Measurements from ENCODE around the gene LUZP4. TPM values are rescaled to one million over a fixed set of nuclear protein-coding genes. Genes with fewer than 3 reads are reported as not detected.
A peak's percentile ranks its signal among the peaks of the same experiment; 100 is the strongest.
"Not testable (repeated sequence)": the region's sequence is repeated elsewhere in the genome, so short reads cannot be mapped to it uniquely, and the experiment has no call there.

The LUZP4 gene
- total RNA-seq, 1 donor from 2014 or later = not detected

DNA sequence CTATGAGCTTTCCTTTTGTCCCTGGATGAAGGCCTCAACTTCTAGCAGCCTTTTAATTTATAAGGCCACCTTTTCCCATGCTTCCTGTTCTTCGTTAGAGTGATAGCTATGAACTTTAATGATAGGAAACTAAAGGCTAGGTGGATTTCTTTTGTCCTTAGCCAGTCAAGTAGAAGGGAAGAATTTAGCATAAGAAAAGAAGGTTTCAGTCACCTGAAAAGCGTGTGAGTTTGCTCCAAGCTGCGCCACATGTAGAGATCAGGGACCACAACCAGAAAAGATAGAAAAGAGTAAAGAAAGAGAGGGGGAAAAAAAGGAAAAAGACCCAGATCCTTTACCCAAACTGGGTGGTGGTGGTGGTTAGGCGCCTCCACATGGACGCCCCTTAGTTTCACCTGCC, 28.6 kb downstream of the LUZP4 start:
- Mint-ChIP-seq H3K9me3 (ENCODE audit: low read depth) (no peaks in the 10 kb centered on the region), H3K27me3 (ENCODE audit: low read depth) (no peaks in the 10 kb centered on the region), H3K27ac (ENCODE audit: unreplicated experiment) (no peak overlapping the region), H3K36me3 (ENCODE audit: low read depth) (no peaks in the 10 kb centered on the region), H3K4me1 (ENCODE audit: low read depth) (no peaks in the 10 kb centered on the region), H3K4me3 (ENCODE audit: unreplicated experiment) (no peak overlapping the region)
- TF ChIP-seq, protein P1, sequence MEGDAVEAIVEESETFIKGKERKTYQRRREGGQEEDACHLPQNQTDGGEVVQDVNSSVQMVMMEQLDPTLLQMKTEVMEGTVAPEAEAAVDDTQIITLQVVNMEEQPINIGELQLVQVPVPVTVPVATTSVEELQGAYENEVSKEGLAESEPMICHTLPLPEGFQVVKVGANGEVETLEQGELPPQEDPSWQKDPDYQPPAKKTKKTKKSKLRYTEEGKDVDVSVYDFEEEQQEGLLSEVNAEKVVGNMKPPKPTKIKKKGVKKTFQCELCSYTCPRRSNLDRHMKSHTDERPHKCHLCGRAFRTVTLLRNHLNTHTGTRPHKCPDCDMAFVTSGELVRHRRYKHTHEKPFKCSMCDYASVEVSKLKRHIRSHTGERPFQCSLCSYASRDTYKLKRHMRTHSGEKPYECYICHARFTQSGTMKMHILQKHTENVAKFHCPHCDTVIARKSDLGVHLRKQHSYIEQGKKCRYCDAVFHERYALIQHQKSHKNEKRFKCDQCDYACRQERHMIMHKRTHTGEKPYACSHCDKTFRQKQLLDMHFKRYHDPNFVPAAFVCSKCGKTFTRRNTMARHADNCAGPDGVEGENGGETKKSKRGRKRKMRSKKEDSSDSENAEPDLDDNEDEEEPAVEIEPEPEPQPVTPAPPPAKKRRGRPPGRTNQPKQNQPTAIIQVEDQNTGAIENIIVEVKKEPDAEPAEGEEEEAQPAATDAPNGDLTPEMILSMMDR (IDR thresholded peaks at IDR 0.05) = no peak
- no peak for DNase-seq (ENCODE audit: low spot score)

DNA sequence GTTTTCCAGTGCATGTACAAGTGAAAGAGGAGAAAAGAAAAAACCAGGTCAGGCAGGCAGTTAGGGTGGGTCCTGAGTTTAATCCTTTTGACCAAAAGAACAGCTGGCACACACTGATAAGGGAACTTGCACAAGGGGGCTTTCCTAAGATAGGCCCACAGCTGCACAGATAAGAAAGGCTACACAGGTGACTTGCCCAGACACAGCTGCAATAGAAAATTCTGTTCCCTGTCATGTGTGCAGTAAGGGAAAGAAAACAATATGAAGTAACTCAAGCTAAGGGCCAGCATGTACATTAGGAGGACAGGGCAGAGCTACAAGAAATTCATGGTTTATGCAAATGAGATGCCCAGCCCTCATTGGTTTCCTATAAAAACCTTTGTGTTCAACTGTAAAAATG, 32.9 kb downstream of the LUZP4 start:
- no peaks in the 10 kb centered on the region for H3K9me3 Mint-ChIP-seq (ENCODE audit: low read depth)
- H3K27ac Mint-ChIP-seq (ENCODE audit: unreplicated experiment) = no peak overlapping the region
- H3K4me3 Mint-ChIP-seq (ENCODE audit: unreplicated experiment) = no peak overlapping the region
- H3K27me3 Mint-ChIP-seq (ENCODE audit: low read depth) = no peaks in the 10 kb centered on the region
- H3K4me1 Mint-ChIP-seq (ENCODE audit: low read depth) = peaks cover 7% of the 10 kb centered on the region
- no peaks in the 10 kb centered on the region for H3K36me3 Mint-ChIP-seq (ENCODE audit: low read depth)
- DNase-seq (ENCODE audit: low spot score) = no peak
- TF ChIP-seq, protein P1 (IDR thresholded peaks at IDR 0.05) = no peak

DNA sequence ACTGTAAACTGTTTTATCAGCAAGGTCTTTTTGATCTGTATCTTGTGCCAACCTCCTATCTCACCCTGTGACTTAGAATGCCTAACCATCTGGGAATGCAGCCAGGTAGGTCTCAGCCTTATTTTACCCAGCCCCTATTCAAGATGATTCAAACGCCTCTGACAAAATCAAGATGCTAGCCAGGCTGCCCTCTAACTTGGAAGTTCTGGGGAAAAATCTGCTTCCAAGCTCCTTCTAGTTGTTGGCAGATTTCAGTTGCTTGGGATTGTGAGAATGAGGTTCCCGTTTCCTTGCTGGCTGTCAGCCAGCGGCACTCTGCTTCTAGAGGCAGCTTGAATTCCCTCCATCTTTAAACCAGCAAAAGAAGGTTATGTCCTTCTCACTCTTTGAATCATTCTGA, 34.7 kb downstream of the LUZP4 start:
- no peak overlapping the region for H3K4me3 Mint-ChIP-seq (ENCODE audit: unreplicated experiment)
- H3K36me3 Mint-ChIP-seq (ENCODE audit: low read depth) = no peaks in the 10 kb centered on the region
- H3K9me3 Mint-ChIP-seq (ENCODE audit: low read depth) = no peaks in the 10 kb centered on the region
- H3K27me3 Mint-ChIP-seq (ENCODE audit: low read depth) = no peaks in the 10 kb centered on the region
- TF ChIP-seq, protein P1 (IDR thresholded peaks at IDR 0.05) = no peak
- DNase-seq (ENCODE audit: low spot score) = no peak
- H3K27ac Mint-ChIP-seq (ENCODE audit: unreplicated experiment) = no peak overlapping the region
- peaks cover 7% of the 10 kb centered on the region for H3K4me1 Mint-ChIP-seq (ENCODE audit: low read depth)

DNA sequence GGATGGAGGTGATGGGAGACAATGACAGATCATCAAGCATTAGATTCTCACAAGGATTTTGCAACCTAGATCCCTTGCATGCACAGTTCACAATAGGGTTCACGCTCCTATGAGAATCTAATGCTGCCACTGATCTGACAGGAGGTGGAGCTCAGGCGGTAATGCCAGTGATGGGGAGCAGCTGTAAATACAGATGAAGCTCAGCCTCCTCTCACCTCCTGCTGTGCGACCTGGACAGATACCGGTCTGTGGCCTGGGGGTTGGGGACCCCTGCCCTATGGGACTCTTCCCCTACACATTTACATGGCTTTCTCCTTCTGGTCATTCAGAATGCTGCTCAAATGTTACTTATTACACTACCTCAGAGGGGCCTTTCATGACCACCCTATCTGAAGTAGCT, 39.8 kb downstream of the LUZP4 start:
- H3K27me3 Mint-ChIP-seq (ENCODE audit: low read depth); DNase-seq (ENCODE audit: low spot score); H3K36me3 Mint-ChIP-seq (ENCODE audit: low read depth); H3K4me3 Mint-ChIP-seq (ENCODE audit: unreplicated experiment); H3K9me3 Mint-ChIP-seq (ENCODE audit: low read depth); H3K27ac Mint-ChIP-seq (ENCODE audit: unreplicated experiment): not testable (repeated sequence)
- H3K4me1 Mint-ChIP-seq (ENCODE audit: low read depth) = peaks cover 31% of the 10 kb centered on the region

DNA sequence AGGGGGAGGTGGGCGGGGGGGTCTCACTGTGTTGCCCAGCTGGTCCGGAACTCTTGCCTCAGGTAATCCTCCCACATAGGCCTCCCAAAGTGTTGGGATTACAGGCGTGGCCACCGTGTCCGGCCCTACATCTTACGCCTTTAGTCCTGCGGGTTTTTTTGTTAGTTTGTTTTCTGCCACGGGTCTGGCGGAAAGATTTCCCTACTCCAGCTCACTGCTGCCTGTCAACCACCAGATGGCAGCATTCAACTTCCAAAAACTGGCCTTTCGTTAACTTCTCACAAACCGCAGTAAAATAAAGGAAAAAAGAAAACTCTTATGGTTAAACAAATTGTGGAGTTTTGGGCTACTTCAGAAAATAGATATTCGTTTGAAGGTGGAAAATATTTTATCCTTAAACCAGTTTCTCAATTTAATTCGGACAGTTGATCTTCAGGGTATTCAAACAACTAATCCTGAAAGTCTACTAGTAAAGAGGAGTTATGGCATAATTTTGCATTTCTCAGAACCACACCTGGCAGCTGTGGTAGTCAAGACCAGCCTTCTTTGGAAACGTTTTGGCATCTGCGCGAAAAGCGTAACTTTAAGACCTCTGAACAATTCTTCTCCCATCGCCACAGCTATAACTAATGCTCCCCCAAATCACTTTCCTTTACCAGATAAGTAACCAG, 41.1 kb downstream of the LUZP4 start:
- H3K27ac Mint-ChIP-seq (ENCODE audit: unreplicated experiment) = peak overlapping the region; percentile 27
- H3K4me3 Mint-ChIP-seq (ENCODE audit: unreplicated experiment) = peak overlapping the region; percentile 66
- no peaks in the 10 kb centered on the region for H3K27me3 Mint-ChIP-seq (ENCODE audit: low read depth)

More for the DNA sequence above, 41.1 kb downstream of the LUZP4 start:
- peaks cover 2% of the 10 kb centered on the region for H3K9me3 Mint-ChIP-seq (ENCODE audit: low read depth)
- no peaks in the 10 kb centered on the region for H3K36me3 Mint-ChIP-seq (ENCODE audit: low read depth)
- H3K4me1 Mint-ChIP-seq (ENCODE audit: low read depth) = peaks cover 28% of the 10 kb centered on the region
- DNase-seq (ENCODE audit: low spot score) = no peak
- TF ChIP-seq, protein P1 (IDR thresholded peaks at IDR 0.05) = peak; percentile 94

Measured in chondrocyte (in vitro differentiated cells).